Endothelial cell of umbilical vein (primary cell): ENCODE measurements around the gene EPHB6. TPM values are rescaled to one million over a fixed set of nuclear protein-coding genes. Genes with fewer than 3 reads are reported as not detected.

Experiments used
- BruUV-seq: library from RNA; stranded (reverse); fragments of 400-500 nt; replicated peaks from 2 replicates; lab custom pipeline; 2021; lab: Mats Ljungman, UMichigan
- CTCF ChIA-PET: fragments of 300-600, 350-600 bp; sonication (Branson Sonifier 250); formaldehyde crosslinking; loops from one replicate; lab custom pipeline; 2021; ENCODE audit warnings: antibody characterized with exemption, inconsistent platforms; lab: Charles Lee
- POLR2A ChIA-PET: fragments of 300-600, 350-600 bp; sonication (Branson Sonifier 250); formaldehyde crosslinking; loops from one replicate; lab custom pipeline; 2021; ENCODE audit warnings: antibody characterized with exemption, inconsistent platforms; lab: Charles Lee
- DNase-seq: peaks from one replicate; pipeline ENCODE4 v3.0.0-alpha.2; 2011; ENCODE audit warnings: low read depth, low spot score
- FAIRE-seq: peaks from 2 replicates; lab custom pipeline; 2011; peaks lifted over from hg19 to GRCh38; lab: Jason Lieb, UNC
- H2AFZ ChIP-seq: 2 replicates; pipeline ENCODE4 v1.6.0; 2012; ENCODE audit warnings: low read depth, low read length, control low read depth, inconsistent platforms
- H3K27ac ChIP-seq: 2 replicates; pipeline ENCODE4 v1.5.1; 2011; ENCODE audit warnings: low read depth, mild to moderate bottlenecking, control low read depth, low read length, moderate library complexity; ENCODE audit not compliant: insufficient read depth
- H3K27me3 ChIP-seq, 2 experiments: 2 replicates each; pipeline versions ENCODE4 v1.6.0 to v1.6.1; 2011; ENCODE audit warnings: low read length in 2 of 2, mixed read lengths in 1 of 2; ENCODE audit not compliant: control insufficient read depth in 2 of 2, insufficient read depth in 2 of 2
- H3K36me3 ChIP-seq, 2 experiments: 2 replicates in 1 of 2; 3 replicates in 1 of 2; pipeline ENCODE4 v1.5.1; 2011; ENCODE audit warnings: low read length in 2 of 2, mild to moderate bottlenecking in 1 of 2, moderate library complexity in 1 of 2; ENCODE audit not compliant: control insufficient read depth in 2 of 2, insufficient read depth in 2 of 2; ENCODE audit errors: extremely low read depth in 1 of 2
- H3K4me1 ChIP-seq: 3 replicates; pipeline ENCODE4 v1.5.1; 2011; ENCODE audit warnings: mild to moderate bottlenecking, low read length; ENCODE audit not compliant: control insufficient read depth, insufficient read depth; ENCODE audit errors: extremely low read depth
- H3K4me2 ChIP-seq: 2 replicates; pipeline ENCODE4 v1.6.1; 2011; ENCODE audit warnings: low read length, control low read depth, mixed read lengths; ENCODE audit not compliant: insufficient read depth
- H3K4me3 ChIP-seq, 3 experiments: fragments of 200-600 bp in 1 of 3; sonication (generic), shearing (Covaris generic) in 1 of 3; replicated peaks in 1 of 3; 2 replicates each; pipeline ENCODE4 v1.5.1; 2011 to 2016; ENCODE audit warnings: control low read depth in 3 of 3, low read length in 3 of 3, mild to moderate bottlenecking in 2 of 3, inconsistent platforms in 1 of 3, low read depth in 1 of 3, moderate library complexity in 1 of 3; ENCODE audit not compliant: insufficient read depth in 1 of 3
- H3K79me2 ChIP-seq: 2 replicates; pipeline ENCODE4 v1.6.0; 2012; ENCODE audit warnings: low read length, inconsistent platforms; ENCODE audit not compliant: control insufficient read depth, insufficient read depth
- H3K9ac ChIP-seq: replicated peaks from 2 replicates; pipeline ENCODE3; 2011; ENCODE audit warnings: low read length, control low read depth; ENCODE audit not compliant: insufficient read depth; ENCODE audit errors: extremely low read depth
- H3K9me1 ChIP-seq: replicated peaks from 3 replicates; pipeline ENCODE4 v1.6.0; 2011; ENCODE audit warnings: mild to moderate bottlenecking, low read length; ENCODE audit not compliant: control insufficient read depth, insufficient read depth; ENCODE audit errors: extremely low read depth
- H3K9me3 ChIP-seq: replicated peaks from 2 replicates; pipeline ENCODE4 v1.5.1; 2012; ENCODE audit warnings: low read length, inconsistent platforms; ENCODE audit not compliant: control insufficient read depth, insufficient read depth
- H4K20me1 ChIP-seq: replicated peaks from 2 replicates; pipeline ENCODE3; 2011; ENCODE audit warnings: mild to moderate bottlenecking, low read length; ENCODE audit not compliant: control insufficient read depth, insufficient read depth; ENCODE audit errors: extremely low read depth
- CTCF ChIP-seq, 2 donors: IDR thresholded peaks; 1 replicate in 1 of 2; 2 replicates in 1 of 2; pipeline ENCODE4 v1.5.1; 2011; ENCODE audit warnings: low read length in 2 of 2, mild to moderate bottlenecking in 2 of 2, moderate library complexity in 2 of 2, control low read depth in 1 of 2, inconsistent platforms in 1 of 2, low read depth in 1 of 2; ENCODE audit not compliant: insufficient read depth in 1 of 2; ENCODE audit errors: extremely low read depth in 1 of 2
- EZH2 ChIP-seq: IDR thresholded peaks from 2 replicates; pipeline ENCODE4 v1.6.1; 2012; ENCODE audit warnings: borderline replicate concordance, low read depth, mild to moderate bottlenecking, moderate library complexity, low read length, inconsistent platforms; ENCODE audit not compliant: severe bottlenecking
- FOS ChIP-seq: IDR thresholded peaks from 2 replicates; pipeline ENCODE4 v1.6.1; 2011; ENCODE audit warnings: mild to moderate bottlenecking, low read length, moderate library complexity, borderline replicate concordance; ENCODE audit not compliant: insufficient read depth
- GATA2 ChIP-seq: IDR thresholded peaks from 2 replicates; pipeline ENCODE4 v1.7.0; 2011; ENCODE audit warnings: low read depth, mild to moderate bottlenecking, moderate library complexity, mixed read lengths, low read length; ENCODE audit not compliant: insufficient read length, insufficient read depth
- JUN ChIP-seq: IDR thresholded peaks from 2 replicates; pipeline ENCODE4 v1.6.1; 2011; ENCODE audit warnings: borderline replicate concordance, low read depth; ENCODE audit not compliant: insufficient read length, insufficient read depth
- MAX ChIP-seq: IDR thresholded peaks from 2 replicates; pipeline ENCODE4 v1.6.1; 2011; ENCODE audit not compliant: insufficient read depth, insufficient read length
- MYC ChIP-seq: IDR thresholded peaks from one replicate; pipeline ENCODE4 v1.6.1; 2011; ENCODE audit warnings: mild to moderate bottlenecking, low read depth, low read length
- POLR2A ChIP-seq: IDR thresholded peaks from 2 replicates; pipeline ENCODE4 v1.6.1; 2012; ENCODE audit warnings: low read depth, mild to moderate bottlenecking, control low read depth, low read length
- POLR2AphosphoS5 ChIP-seq: IDR thresholded peaks from 2 replicates; pipeline ENCODE4 v1.6.1; 2012; ENCODE audit warnings: low read depth, mild to moderate bottlenecking, control low read depth, low read length, moderate library complexity; ENCODE audit not compliant: insufficient read depth
- dilution Hi-C: fragments of 300-500 bp; cut with MboI; formaldehyde crosslinking; loops from one replicate; pipeline ENCODE4 v1.15.0; 2019; ENCODE audit warnings: low sequenced_read_pairs; ENCODE audit not compliant: extremely low pct_ligation_motif_present
- intact Hi-C: fragments of 100-400 bp; cut with micrococcal nuclease; formaldehyde crosslinking; loops from one replicate; pipeline ENCODE4 v1.10.0; 2022
- polyA plus RNA-seq, 4 experiments: library from polyadenylated mRNA; depleted of rRNA in 3 of 4; stranded (reverse) in 3 of 4; unstranded in 1 of 4; fragments of >200 nt; gene quantifications; 2 replicates each; pipeline versions ENCODE4 v1.2.1 to v1.2.3, GENCODE V29; 2011 to 2012; ENCODE audit warnings: missing spikeins in 1 of 4
- total RNA-seq: library from RNA; stranded (reverse); gene quantifications from 2 replicates; pipeline ENCODE4 v1.2.3, GENCODE V29; 2021

EPHB6 gene
- total and polyA plus RNA-seq, 2 donors (not counting 3 experiments of a cell fraction or from before 2014, with no cell fraction given) = 0.86 to 2.9 TPM

DNA sequence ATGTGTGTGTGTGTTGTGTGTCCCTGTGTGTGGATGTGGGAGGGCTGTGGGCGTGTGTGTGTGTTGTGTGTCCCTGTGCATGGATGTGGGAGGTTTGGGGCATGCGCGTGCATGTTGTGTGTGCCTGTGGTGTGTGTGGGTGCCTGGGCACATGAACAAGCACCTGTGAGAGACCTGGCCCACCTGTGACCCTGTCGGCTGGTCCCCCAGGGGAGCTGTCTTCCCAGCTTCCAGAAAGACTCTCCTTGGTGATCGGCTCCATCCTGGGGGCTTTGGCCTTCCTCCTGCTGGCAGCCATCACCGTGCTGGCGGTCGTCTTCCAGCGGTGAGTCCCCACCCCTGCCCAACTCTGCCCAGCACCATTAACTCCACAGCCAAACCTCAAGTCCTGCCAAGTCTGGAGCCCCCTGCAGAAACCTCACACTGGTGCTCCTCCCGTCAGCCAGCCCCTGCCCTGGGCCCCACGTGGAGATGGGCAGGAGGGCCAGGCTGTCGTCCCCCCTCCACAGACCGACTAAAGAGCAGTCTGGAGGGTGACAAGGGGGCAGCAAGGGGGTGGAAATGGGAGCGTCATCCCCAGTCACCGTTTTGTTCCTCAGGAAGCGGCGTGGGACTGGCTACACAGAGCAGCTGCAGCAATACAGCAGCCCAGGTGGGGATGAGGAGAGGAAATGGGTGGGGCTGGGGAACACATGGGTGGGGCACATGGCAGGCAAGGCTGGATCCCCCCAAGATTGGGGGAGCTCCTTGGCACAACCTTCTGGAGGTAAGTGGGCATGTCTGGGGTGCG, 12.7 kb downstream of the EPHB6 start:
- no TSS peak for BruUV-seq
- H3K4me3 ChIP-seq = no peak overlapping the region
- H2AFZ ChIP-seq = no peak overlapping the region
- no peaks in the 10 kb centered on the region for H3K9me3 ChIP-seq
- dilution Hi-C loops (no loop called here), intact Hi-C loops (loop anchor here (1.0 kb wide), 1 partner anchor 37 kb away; no protein-coding TSS in a partner anchor)
- no peaks in the 10 kb centered on the region for H4K20me1 ChIP-seq
- H3K27ac ChIP-seq = no peak overlapping the region
- CTCF ChIA-PET = interaction anchor here (1.2 to 3.5 kb wide), 4 partner anchors 12 to 332 kb away, joined by 5 to 35 read pairs (median 24); partner anchors contain the start of gene EPHB6
- no peak overlapping the region for H3K4me2 ChIP-seq
- H3K79me2 ChIP-seq = no peaks in the 10 kb centered on the region
- no peaks in the 10 kb centered on the region for H3K36me3 ChIP-seq
- FAIRE-seq = no peak
- no peaks in the 10 kb centered on the region for H3K27me3 ChIP-seq
- no peak for TF ChIP-seq FOS
- no peak for TF ChIP-seq GATA2
- no peak for TF ChIP-seq POLR2AphosphoS5
- no peaks in the 10 kb centered on the region for H3K9me1 ChIP-seq
- H3K4me1 ChIP-seq = no peaks in the 10 kb centered on the region
- POLR2A ChIA-PET = no interaction called here
- DNase-seq = no peak
- H3K9ac ChIP-seq = no peak overlapping the region

- FAIRE-seq = no peak
- BruUV-seq = no TSS peak
Measured at GRCh38 chr7:142868188-142868985, 13.5 kb downstream of the EPHB6 start.

More at GRCh38 chr7:142868188-142868985, 13.5 kb downstream of the EPHB6 start:
- H3K4me2 ChIP-seq = no peak overlapping the region
- POLR2A ChIA-PET = no interaction called here
- TF ChIP-seq POLR2A (no peak), FOS (no peak), JUN (no peak), MAX (no peak), CTCF (IDR thresholded peaks at IDR 0.05; ENCODE audit: extremely low read depth in 1 of 2, insufficient read depth in 1 of 2, low read depth in 1 of 2, low read length in 2 of 2) (no peak), MYC (no peak), POLR2AphosphoS5 (no peak), GATA2 (no peak), EZH2 (no peak)
- DNase-seq = no peak
- H3K79me2 ChIP-seq = no peaks in the 10 kb centered on the region
- H3K27ac ChIP-seq = no peak overlapping the region
- no peaks in the 10 kb centered on the region for H3K9me3 ChIP-seq
- intact Hi-C loops (loop anchor here (1.0 kb wide), 1 partner anchor 38 kb away; no protein-coding TSS in a partner anchor), dilution Hi-C loops (no loop called here)
- H3K9ac ChIP-seq = no peak overlapping the region
- no peak overlapping the region for H2AFZ ChIP-seq
- CTCF ChIA-PET = interaction anchor here (0.7 to 2.8 kb wide), 3 partner anchors 236 to 333 kb away, joined by 5 to 16 read pairs (median 5); no protein-coding TSS in a partner anchor
- H3K4me3 ChIP-seq = no peak overlapping the region
- no peaks in the 10 kb centered on the region for H3K36me3 ChIP-seq
- no peaks in the 10 kb centered on the region for H3K9me1 ChIP-seq
- no peaks in the 10 kb centered on the region for H3K27me3 ChIP-seq
- no peaks in the 10 kb centered on the region for H3K4me1 ChIP-seq
- no peaks in the 10 kb centered on the region for H4K20me1 ChIP-seq
